ENCODE measurements around the gene STH. TPM values are rescaled to one million over a fixed set of nuclear protein-coding genes. Genes with fewer than 3 reads are reported as not detected.

The STH gene
- total and polyA plus RNA-seq, 10 of the 15 experiments (the other 5 are each of a cell fraction or from before 2014, with no cell fraction given), result not detected

DNA sequence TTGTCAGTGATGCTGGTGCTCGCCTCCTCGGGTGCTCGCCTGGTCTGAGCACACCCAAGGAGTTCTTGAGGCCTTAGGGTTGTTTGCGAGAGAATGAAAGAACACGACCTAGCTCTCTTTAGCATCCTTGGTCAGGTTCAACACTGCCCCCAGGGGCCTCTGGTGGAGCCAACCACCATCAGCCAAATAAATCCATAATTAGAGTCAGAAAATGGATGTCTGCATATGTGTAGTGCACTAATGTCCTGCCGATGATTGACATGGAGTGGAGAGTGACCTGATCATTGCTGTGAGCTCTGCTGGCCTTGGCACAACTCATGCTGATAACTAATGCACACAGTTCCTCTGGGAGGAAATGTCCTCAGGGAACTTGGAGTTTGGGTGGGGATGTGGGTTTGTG lies 8.2 kb upstream of the STH start (continued):
- TF ChIP-seq, protein P1, sequence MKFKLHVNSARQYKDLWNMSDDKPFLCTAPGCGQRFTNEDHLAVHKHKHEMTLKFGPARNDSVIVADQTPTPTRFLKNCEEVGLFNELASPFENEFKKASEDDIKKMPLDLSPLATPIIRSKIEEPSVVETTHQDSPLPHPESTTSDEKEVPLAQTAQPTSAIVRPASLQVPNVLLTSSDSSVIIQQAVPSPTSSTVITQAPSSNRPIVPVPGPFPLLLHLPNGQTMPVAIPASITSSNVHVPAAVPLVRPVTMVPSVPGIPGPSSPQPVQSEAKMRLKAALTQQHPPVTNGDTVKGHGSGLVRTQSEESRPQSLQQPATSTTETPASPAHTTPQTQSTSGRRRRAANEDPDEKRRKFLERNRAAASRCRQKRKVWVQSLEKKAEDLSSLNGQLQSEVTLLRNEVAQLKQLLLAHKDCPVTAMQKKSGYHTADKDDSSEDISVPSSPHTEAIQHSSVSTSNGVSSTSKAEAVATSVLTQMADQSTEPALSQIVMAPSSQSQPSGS (IDR thresholded peaks at IDR 0.05; ENCODE audit: low read length), result no peak

DNA sequence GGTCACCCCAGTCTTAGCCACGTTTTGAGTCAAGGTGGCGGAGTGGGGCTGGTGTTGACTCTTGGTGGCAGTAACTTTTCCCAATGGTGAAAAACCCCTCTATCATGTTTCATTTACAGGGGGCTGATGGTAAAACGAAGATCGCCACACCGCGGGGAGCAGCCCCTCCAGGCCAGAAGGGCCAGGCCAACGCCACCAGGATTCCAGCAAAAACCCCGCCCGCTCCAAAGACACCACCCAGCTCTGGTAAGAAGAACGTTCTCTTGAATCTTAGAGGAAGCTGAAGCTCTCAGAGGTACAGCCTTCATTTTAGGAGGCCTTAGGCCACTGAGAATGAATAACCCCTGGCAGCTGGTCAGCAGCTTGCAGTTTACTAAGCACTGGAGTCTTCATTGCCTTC lies 7.7 kb upstream of the STH start:
- ATAC-seq, result no peak
- TF ChIP-seq DPF2 (IDR thresholded peaks at IDR 0.05) (no peak), CEBPB (IDR thresholded peaks at IDR 0.05; ENCODE audit: borderline replicate concordance in 1 of 2, low read depth in 2 of 2, low read length in 2 of 2) (no peak), JUNB (IDR thresholded peaks at IDR 0.05) (no peak)
- TF ChIP-seq, protein P2, sequence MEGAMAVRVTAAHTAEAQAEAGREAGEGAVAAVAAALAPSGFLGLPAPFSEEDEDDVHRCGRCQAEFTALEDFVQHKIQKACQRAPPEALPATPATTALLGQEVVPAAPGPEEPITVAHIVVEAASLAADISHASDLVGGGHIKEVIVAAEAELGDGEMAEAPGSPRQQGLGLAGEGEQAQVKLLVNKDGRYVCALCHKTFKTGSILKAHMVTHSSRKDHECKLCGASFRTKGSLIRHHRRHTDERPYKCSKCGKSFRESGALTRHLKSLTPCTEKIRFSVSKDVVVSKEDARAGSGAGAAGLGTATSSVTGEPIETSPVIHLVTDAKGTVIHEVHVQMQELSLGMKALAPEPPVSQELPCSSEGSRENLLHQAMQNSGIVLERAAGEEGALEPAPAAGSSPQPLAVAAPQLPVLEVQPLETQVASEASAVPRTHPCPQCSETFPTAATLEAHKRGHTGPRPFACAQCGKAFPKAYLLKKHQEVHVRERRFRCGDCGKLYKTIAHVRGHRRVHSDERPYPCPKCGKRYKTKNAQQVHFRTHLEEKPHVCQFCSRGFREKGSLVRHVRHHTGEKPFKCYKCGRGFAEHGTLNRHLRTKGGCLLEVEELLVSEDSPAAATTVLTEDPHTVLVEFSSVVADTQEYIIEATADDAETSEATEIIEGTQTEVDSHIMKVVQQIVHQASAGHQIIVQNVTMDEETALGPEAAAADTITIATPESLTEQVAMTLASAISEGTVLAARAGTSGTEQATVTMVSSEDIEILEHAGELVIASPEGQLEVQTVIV (IDR thresholded peaks at IDR 0.05; ENCODE audit: borderline replicate concordance, partially characterized antibody), result no peak
- TF ChIP-seq, protein P3, sequence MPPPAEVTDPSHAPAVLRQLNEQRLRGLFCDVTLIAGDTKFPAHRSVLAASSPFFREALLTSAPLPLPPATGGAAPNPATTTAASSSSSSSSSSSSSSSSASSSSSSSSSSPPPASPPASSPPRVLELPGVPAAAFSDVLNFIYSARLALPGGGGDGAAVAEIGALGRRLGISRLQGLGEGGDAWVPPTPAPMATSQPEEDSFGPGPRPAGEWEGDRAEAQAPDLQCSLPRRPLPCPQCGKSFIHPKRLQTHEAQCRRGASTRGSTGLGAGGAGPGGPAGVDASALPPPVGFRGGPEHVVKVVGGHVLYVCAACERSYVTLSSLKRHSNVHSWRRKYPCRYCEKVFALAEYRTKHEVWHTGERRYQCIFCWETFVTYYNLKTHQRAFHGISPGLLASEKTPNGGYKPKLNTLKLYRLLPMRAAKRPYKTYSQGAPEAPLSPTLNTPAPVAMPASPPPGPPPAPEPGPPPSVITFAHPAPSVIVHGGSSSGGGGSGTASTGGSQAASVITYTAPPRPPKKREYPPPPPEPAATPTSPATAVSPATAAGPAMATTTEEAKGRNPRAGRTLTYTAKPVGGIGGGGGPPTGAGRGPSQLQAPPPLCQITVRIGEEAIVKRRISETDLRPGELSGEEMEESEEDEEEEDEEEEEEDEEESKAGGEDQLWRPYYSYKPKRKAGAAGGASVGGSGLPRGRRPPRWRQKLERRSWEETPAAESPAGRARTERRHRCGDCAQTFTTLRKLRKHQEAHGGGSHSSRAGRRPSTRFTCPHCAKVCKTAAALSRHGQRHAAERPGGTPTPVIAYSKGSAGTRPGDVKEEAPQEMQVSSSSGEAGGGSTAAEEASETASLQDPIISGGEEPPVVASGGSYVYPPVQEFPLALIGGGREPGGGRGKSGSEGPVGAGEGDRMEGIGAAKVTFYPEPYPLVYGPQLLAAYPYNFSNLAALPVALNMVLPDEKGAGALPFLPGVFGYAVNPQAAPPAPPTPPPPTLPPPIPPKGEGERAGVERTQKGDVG (CRISPR knock-in tag; IDR thresholded peaks at IDR 0.05), result no peak

More for the DNA sequence above, 7.7 kb upstream of the STH start:
- no peaks in the 10 kb centered on the region for H3K36me3 ChIP-seq (ENCODE audit: control insufficient read depth in 2 of 2, insufficient read depth in 2 of 2, low read length in 1 of 2)
- RAD21 ChIA-PET (ENCODE audit: unreplicated experiment), result interaction anchor here (0.7 kb wide), 1 partner anchor 119 kb away, joined by 3 read pairs; no protein-coding TSS in a partner anchor
- intact Hi-C loops (cut with micrococcal nuclease; ENCODE audit: unreplicated experiment) (no loop called here), in situ Hi-C loops (cut with MboI) (no loop called here)
- no peaks in the 10 kb centered on the region for H3K9me3 ChIP-seq (replicated peaks; ENCODE audit: control insufficient read depth, insufficient read depth, low read length)
- no peak overlapping the region for H3K4me3 ChIP-seq
- DNase-seq (ENCODE audit: low read depth, low spot score), result no peak
- no peak for FAIRE-seq
- SMC1A ChIA-PET (ENCODE audit: uncharacterized antibody, unreplicated experiment), result interaction anchor here (1.7 kb wide), 1 partner anchor 9 kb away, joined by 3 read pairs; no protein-coding TSS in a partner anchor
- no peaks in the 10 kb centered on the region for H3K4me1 ChIP-seq (ENCODE audit: control insufficient read depth, insufficient read depth, low read length)
- H4K20me1 ChIP-seq (ENCODE audit: control insufficient read depth, insufficient read depth), result no peaks in the 10 kb centered on the region
- no peak overlapping the region for H3K4me2 ChIP-seq (ENCODE audit: control insufficient read depth, insufficient read depth)
- no peaks in the 10 kb centered on the region for H3K79me2 ChIP-seq (ENCODE audit: control insufficient read depth, insufficient read depth, low read length)
- H3K27ac ChIP-seq (ENCODE audit: control insufficient read depth, insufficient read depth), result no peak overlapping the region
- POLR2A ChIA-PET, result no interaction called here
- no peak overlapping the region for H2AFZ ChIP-seq (ENCODE audit: control insufficient read depth, low read depth, low read length)
- no peak overlapping the region for H3K9ac ChIP-seq (ENCODE audit: control insufficient read depth, insufficient read depth, low read length)
- CTCF ChIA-PET, result interaction anchor here (1.7 kb wide), 1 partner anchor 11 kb away, joined by 6 read pairs; no protein-coding TSS in a partner anchor
- WGBS (ENCODE audit: insufficient coverage, insufficient replicate concordance, low lambda C conversion rate, missing lambda C conversion rate), result 71% methylated on average over 10 of the region's 10 CpGs
- BruUV-seq (replicated peaks), result no TSS peak
- no peaks in the 10 kb centered on the region for H3K27me3 ChIP-seq (replicated peaks in 1 of 2; ENCODE audit: control insufficient read depth in 2 of 2, insufficient read depth in 2 of 2, low read length in 1 of 2)

All from GM12878 (cell line).